Activated T-helper 17 cell treated with anti-CD3 and anti-CD28 coated beads, Interleukin-2, amount 50 U/mL, for 72 hours (primary cell): ENCODE results near the gene FBXW10. TPM values are rescaled to one million over a fixed set of nuclear protein-coding genes. Genes with fewer than 3 reads are reported as not detected.

Experiments used
- total RNA-seq, 2 donors: library from RNA; stranded (reverse); gene quantifications; one replicate each; pipeline ENCODE4 v1.2.3, GENCODE V29; 2022

Gene FBXW10
- total RNA-seq, 2 donors from 2014 or later = 0.78 TPM; not detected in 1

Other genes starting within 250 kb of the FBXW10 start
- gene TBC1D28, start 99.7 kb upstream of the FBXW10 start, total RNA-seq = not detected
- 1 to 10 TPM; 4.4 to 7.7 TPM for gene FOXO3B, start 61.7 kb upstream of the FBXW10 start, total RNA-seq
- 10 to 100 TPM; 30.0 to 30.8 TPM for gene TVP23B, start 37.1 kb downstream of the FBXW10 start, total RNA-seq
- 10 to 100 TPM; 34.9 to 35.2 TPM for gene PRPSAP2, start 114.1 kb downstream of the FBXW10 start, total RNA-seq
- gene SLC5A10, start 208.1 kb downstream of the FBXW10 start, total RNA-seq = not detected